HG02610 (cell line): ENCODE measurements around the gene TMEM252.

Source experiments
- ATAC-seq: cut with Tn5 transposase; IDR thresholded peaks from one replicate; pipeline ENCODE4 v1.9.1; 2021; ENCODE audit warnings: mild to moderate bottlenecking, moderate library complexity; ENCODE audit not compliant: unreplicated experiment

The TMEM252 gene

DNA sequence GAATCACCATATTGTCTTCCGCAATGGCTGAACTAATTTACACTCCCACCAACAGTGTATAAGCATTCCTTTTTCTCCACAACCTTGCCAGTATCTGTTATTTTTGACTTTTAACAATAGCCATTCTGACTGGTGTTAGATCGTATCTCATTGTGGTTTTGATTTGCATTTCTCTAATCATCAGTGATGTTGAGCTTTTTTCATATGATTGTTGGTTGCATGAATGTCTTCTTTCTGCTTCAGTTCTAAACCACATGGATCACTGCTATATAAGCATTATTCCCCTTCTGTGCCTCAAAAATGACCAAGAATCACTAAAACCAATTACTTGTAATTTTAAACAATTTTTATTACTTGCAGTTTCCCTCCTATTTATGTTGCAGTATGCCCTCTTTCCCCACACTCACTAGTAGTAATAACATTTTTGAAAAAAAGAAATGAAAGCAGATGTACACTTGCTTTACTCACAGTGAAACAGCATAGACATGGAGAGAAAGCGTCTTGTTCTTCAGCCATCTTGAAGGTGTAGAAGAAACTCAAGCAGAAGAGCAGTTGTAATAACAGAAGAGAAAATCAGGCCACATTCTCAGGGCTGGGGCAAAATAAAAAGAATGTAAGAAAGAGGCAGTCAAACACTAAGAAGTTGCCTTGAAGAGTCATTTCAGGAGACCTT lies 4.5 kb upstream of the TMEM252 start:
- peak; percentile 49 for ATAC-seq

GRCh38 chr9:68541568-68541967 lies 885 bp upstream of the TMEM252 start:
- no peak for ATAC-seq

DNA sequence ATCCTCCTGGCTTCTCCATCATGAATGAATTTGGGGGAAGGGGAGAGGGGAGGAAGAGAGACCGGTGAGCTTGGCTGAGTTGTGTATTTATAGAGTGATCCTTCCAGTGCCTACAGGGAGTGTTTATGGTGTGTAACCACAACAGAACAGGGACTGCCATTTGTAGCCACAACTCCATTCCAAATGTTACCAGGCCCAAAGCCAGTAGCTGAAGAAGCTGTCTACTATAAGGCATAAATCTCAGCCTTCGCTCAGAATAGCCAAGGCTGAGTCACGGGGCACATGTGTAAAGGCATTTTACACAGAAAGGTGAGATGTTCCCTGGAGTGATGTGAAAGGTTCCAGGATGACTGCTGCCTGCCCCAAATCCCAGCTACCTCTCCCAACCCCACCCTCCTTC lies 2.5 kb downstream of the TMEM252 start:
- no peak for ATAC-seq

DNA sequence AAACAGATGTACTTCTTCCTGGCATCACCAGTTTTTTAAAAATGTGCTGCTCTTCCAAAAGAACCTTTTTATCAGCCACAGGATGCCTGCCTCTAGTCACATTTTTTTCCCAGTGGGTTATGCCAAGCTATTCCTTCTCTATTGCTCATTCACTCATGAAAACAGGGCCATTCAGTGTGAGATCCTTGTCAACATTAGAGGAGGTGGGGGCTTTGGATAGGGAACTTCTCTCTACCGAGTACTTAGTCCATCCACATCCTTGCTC lies 3.1 kb downstream of the TMEM252 start:
- no peak for ATAC-seq

- ATAC-seq, result no peak
These were observed 3.6 kb downstream of the TMEM252 start for GRCh38 chr9:68536876-68537615.

DNA sequence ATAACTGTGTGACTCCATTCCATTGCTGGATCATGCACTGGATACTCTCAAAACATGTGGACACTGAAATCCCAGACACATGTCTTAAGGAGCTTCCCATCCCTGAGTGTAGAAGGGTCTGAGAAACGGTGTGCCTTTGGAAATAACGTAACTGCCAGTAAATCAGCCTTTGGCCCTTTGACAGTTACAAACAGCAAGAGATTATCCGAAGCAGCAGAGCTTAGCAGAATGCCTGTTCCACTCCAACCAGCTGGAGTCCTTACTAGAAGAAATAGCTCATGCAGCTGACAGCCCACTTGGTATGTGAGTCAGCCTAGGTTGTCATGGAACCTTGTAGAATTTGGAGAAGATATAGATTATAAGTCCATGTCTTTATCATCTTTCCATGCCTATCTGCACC lies 7.0 kb downstream of the TMEM252 start:
- ATAC-seq, result no peak

- no peak for ATAC-seq
These were observed 8.6 kb downstream of the TMEM252 start for GRCh38 chr9:68532131-68532530.

DNA sequence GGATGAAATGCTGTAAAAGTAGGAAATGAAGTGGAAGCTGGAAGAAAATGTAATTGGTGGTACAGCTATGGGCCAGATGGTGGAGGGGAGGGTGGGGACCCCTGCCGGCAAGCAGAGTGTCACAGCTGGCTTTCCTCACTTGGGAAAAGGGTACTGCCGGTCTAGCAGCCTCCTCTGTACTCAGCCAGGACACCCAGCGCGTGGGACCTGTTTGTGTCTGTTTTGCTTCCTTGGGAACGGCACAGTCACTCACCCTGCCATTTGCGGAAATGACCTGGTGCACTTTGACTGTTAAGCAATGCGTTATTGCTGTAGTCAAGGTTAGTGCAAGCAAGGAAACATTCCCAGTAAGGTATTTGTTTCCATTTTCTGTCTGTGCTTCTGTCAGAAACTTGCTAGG lies 10.1 kb downstream of the TMEM252 start:
- no peak for ATAC-seq

- ATAC-seq, result no peak
These were observed 17.2 kb downstream of the TMEM252 start for GRCh38 chr9:68523367-68523936.

DNA sequence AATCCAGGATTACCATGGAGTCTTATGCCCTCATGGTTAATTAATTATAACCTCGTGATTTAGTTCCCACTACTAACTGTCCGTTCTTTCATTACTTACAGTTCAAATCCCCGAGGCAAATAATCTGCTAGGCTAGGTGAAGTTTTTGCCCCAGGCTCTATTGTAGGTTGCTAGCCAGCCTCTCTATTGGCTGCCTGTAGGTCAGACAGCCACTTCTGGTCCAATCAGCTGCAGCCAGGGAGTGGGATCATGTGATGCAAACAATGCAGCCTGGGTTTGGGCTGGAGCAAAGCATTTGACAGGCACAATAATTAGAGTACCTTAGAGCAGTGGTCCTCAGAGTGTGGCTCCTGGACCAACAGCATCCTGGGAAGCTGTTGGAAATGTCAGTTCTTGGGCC lies 17.7 kb downstream of the TMEM252 start:
- no peak for ATAC-seq

DNA sequence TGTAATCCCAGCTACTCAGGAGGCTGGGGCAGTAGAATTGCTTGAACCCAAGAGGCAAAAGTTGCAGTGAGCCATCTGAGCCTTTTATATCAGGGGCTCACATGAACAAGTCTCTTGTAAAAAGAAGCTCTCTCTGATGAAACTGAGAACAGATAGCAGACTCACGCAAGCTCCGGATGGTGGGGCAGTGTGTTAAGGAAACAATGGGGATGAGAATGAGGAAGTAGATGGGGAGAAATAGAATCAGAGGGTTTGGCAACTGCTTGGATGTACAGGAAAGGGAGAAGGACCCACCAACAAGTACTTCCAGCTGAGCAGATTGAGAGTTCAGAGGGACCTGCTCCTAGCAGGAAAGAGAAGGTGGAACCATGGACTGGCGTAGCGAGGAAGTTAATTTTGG lies 18.6 kb downstream of the TMEM252 start:
- no peak for ATAC-seq

- no peak for ATAC-seq
These were observed 25.2 kb downstream of the TMEM252 start for GRCh38 chr9:68515326-68516017.

- no peak for ATAC-seq
These were observed 26.7 kb downstream of the TMEM252 start for GRCh38 chr9:68513981-68514380.

DNA sequence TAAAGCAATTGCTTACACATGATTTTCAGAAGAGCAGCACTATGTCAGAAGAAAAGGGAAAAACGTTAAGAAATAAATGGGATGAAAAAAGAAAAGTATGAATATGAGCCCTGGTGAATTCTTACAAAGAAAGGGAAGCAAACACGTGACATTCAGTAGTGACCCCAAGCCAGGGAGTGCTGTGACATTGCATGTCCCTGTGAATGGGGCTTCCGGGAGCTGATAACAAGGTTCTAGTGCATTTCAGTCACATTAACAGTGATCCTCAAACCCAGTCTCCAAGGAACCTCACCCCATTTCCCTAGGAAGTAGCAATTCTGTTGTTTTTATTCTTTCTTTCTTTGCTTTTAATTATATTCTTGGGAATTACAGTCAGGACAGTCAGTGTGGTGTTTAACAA lies 27.3 kb downstream of the TMEM252 start:
- no peak for ATAC-seq

DNA sequence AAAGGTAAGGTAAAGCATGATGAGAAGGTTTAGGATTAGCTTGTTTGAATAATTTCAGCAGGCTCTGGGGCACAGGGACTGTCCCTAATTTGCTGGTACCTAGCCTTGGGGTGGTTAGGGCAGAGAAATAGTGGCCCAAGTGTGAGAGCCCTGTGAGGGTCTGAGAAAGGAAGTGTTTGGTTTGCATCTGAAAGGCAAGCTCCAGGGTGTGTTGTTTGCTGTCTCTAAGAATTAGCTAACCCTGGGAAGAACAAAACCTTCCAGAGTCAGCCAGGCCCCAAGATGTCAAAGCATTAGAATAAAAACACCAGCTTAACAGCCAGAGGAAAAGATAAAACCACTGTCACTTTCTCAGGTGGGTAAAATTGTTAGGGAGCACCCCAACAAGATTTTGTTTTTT lies 31.0 kb downstream of the TMEM252 start:
- ATAC-seq, result no peak

DNA sequence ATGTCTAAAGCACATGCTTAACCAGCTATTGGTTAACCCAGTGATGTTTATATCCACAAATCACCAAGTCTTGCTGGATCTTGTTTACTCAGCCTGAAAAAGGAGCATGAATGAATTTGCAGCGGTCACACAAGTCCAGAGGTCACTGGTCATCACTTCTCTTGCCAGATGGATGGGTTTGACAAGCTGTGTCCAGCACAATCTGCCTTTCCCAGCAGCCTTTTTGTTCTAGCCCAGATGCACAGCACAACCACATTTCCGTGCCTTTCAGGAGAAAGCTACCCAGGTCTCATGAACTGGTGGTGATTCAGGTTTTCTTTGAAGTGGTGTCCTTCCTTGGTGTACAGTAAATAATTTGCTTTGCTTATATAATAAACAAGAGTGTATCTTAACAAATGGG lies 32.1 kb downstream of the TMEM252 start:
- ATAC-seq, result no peak

DNA sequence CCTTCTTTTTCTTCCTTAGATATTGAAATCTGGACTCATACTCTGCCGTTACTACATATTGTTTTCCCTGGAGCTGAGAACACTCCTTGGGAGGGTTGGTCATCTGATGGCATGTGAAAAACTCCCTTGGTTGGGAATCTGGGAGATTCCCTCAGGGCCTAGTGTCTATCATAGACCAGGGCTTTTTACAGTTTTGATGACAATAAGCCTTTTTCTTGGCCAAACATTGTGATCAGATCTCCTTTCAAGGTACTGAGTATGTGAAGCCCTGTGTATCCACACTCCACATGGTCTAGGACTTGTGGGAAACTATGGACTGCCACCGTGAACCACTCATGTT lies 32.9 kb downstream of the TMEM252 start:
- no peak for ATAC-seq

- no peak for ATAC-seq
These were observed 33.4 kb downstream of the TMEM252 start for GRCh38 chr9:68507130-68507805.

DNA sequence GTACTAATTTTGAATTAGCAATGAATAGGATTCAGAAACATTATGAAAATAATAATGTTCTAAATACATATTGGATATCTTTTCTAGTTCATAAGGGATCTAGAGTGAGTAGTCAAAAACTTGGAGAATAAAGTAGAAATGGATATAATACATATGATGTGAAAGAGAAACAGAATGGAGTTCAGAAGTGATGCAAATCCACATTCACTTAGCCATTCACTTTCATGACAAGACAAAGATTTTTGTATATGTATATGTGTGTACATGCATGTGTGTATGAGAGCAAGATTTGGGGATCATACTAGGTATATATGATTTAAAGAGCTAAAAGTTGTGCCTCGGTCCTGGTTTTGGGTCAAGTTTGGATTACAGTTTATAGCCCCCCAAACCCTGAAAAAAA lies 34.1 kb downstream of the TMEM252 start:
- ATAC-seq, result no peak

GRCh38 chr9:68505681-68506409 lies 34.8 kb downstream of the TMEM252 start:
- no peak for ATAC-seq

DNA sequence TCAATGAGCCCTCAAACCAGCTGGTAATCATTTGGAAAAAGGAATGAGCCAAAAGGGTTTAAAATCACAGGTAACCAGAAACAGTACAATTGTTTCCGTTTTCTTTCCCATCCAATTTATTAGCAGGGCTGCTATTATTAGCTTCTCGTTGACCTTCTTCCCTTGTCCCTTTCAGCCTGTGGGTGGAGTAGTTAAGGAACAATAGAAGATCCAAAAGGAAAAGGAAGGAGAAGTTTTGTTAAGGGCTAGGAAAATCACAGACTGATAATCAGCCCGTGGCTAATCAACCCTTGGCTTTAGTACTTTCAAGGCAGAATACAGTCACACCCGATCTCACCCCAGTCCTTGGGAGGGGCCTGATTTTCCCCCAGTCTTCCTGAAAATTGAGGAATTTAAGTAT lies 38.4 kb downstream of the TMEM252 start:
- ATAC-seq, result no peak
